ENCODE results near the gene RBMX. TPM values are rescaled to one million over a fixed set of nuclear protein-coding genes. Genes with fewer than 3 reads are reported as not detected.

The RBMX gene
- total and polyA plus RNA-seq, 2 of the 13 experiments (the other 11 are each of a cell fraction or from before 2014, with no cell fraction given) = 114 to 254 TPM

GRCh38 chrX:136829413-136829812 lies 51.1 kb downstream of the RBMX start (continued):
- TF ChIP-seq ONECUT2 (CRISPR knock-in tag; IDR thresholded peaks at IDR 0.05) = no peak
- no peak for TF ChIP-seq FOXP4 (CRISPR knock-in tag; IDR thresholded peaks at IDR 0.05)
- TF ChIP-seq IRF2 (CRISPR knock-in tag; IDR thresholded peaks at IDR 0.05) = no peak
- no peak for TF ChIP-seq THAP9 (CRISPR knock-in tag; IDR thresholded peaks at IDR 0.05; ENCODE audit: borderline replicate concordance)
- TF ChIP-seq ZNF362 (CRISPR knock-in tag; IDR thresholded peaks at IDR 0.05; ENCODE audit: borderline replicate concordance) = no peak
- TF ChIP-seq HCFC1 (IDR thresholded peaks at IDR 0.05; ENCODE audit: low read depth, low read length) = no peak
- TF ChIP-seq PBX2 (CRISPR knock-in tag; IDR thresholded peaks at IDR 0.05) = no peak

Measured in HepG2 (cell line).